Hindlimb muscle (tissue), 1 donor: Measurements from ENCODE around the gene PRKCA. TPM values are rescaled to one million over a fixed set of nuclear protein-coding genes. Genes with fewer than 3 reads are reported as not detected.
"Not testable (repeated sequence)": the region's sequence is repeated elsewhere in the genome, so short reads cannot be mapped to it uniquely, and the experiment has no call there.

ENCODE experiments used
- DNase-seq: peaks from one replicate; pipeline ENCODE4 v3.0.0-alpha.2; 2013
- polyA plus RNA-seq: library from polyadenylated mRNA; unstranded; fragments of 120-200 nt; gene quantifications from one replicate; pipeline ENCODE4 v1.2.1, GENCODE V29; 2013; ENCODE audit not compliant: insufficient read length

The PRKCA gene
- polyA plus RNA-seq, 1 donor, result 2.9 TPM

DNA sequence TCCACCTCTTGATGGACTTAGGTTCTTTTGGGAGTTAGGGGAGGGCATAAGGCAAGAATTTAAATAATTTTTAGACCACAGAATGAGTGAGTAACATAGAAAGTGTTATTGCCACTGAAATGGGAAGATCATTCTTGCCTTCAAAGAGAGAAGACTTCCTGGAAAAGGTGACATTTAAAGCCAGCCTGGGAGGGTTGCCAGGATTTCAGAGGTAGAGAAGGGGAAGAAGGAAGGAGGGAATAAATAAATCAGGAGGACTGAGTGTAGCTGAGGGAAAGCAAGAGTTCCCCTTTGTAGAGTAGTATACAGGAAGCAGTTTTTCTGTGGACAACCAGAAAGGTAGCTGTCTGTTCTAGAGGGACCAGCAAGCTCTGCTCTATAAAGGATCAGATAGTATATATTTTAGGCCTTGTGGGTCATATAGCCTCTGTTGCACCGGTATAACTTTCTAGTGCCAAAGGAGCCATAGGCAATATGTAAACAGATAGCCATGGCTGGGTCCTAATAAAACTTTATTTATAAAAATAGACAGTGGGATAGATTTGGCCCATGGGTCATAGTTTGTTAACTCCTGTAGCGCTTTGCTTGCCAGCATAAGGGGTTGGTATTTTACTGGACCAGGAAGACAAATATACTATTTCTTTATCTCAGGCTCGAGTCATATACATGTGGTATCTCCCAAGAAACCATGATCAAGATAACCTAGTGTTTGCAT lies 385.3 kb downstream of the PRKCA start:
- no peak for DNase-seq

GRCh38 chr17:66689221-66689620 lies 386.8 kb downstream of the PRKCA start:
- no peak for DNase-seq

DNA sequence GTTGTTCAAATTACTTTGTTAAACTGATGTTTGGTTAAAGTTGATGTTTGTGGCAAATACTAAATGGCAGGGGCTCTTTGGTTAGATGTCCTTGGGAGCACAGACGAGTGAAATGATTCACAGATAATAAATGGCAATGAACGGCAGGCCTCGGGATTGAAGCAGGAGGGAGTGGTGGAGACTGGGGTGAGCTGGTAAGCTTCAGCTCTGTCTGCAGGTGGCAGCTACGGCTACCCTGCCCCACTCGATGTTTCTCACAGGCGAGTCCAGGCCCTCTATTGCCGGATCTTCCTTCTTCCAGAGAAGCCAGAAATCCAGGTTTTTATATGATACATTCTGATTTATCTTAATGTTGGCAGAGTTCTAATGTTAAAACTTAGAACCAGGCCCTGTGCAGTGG lies 387.8 kb downstream of the PRKCA start:
- no peak for DNase-seq

- no peak for DNase-seq
Observed at GRCh38 chr17:66691644-66692420, 389.4 kb downstream of the PRKCA start.

GRCh38 chr17:66692421-66692690 lies 389.9 kb downstream of the PRKCA start:
- DNase-seq, result no peak

GRCh38 chr17:66695098-66695497 lies 392.7 kb downstream of the PRKCA start:
- DNase-seq, result no peak

GRCh38 chr17:66698270-66698669 lies 395.9 kb downstream of the PRKCA start:
- DNase-seq, result no peak

DNA sequence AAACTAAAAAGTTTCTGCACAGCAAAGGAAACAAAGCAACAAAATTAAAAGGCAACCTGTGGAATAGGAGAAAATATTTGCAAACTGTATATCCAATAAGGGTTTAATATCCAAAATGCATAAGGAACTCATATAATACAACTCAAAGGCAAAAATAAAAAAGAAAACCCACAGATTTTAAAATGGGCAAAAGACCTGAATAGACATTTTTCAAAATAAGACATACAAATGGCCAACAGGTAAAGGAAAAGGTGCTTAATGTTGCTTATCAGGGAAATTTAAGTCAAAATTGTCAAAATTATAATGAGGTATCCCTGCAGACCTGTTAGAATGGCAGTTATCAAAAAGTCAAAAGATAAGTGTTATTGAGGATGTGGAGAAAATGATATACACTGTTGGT lies 399.0 kb downstream of the PRKCA start:
- DNase-seq, result no peak

DNA sequence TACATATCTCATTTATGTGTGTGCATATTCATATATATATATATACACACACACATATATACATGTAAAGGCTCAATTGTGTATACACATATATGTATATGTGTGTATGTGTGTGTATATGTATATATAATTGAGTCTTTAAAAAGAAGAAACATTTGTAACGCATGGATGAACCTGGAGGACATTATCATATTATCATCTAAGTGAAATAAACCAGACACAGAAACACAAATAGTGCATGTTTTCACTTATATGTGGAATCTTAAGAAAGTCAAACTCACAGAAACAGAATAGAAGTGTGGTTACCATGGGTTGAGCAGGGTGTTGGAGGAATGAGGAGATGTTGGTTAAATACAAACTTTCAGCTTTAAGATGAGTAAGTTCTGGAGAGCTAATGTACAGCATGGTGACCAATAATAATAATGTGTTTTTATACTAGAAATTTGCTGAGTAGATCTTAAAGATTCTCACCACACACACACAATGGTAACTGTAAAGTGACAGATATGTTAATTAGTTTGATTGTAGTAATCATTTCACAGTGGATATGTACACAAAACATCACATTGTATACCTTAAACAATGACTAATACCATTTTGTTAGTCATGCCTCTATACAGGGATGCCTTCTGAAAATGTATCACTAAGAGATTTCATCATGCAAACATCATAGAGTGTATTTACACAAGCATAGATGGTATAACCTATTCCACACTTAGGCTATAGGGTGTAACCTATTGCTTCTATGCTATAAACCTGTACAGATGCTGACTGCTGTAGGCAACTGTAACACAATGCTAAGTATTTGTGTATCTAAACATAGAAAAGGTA lies 399.9 kb downstream of the PRKCA start:
- no peak for DNase-seq

DNA sequence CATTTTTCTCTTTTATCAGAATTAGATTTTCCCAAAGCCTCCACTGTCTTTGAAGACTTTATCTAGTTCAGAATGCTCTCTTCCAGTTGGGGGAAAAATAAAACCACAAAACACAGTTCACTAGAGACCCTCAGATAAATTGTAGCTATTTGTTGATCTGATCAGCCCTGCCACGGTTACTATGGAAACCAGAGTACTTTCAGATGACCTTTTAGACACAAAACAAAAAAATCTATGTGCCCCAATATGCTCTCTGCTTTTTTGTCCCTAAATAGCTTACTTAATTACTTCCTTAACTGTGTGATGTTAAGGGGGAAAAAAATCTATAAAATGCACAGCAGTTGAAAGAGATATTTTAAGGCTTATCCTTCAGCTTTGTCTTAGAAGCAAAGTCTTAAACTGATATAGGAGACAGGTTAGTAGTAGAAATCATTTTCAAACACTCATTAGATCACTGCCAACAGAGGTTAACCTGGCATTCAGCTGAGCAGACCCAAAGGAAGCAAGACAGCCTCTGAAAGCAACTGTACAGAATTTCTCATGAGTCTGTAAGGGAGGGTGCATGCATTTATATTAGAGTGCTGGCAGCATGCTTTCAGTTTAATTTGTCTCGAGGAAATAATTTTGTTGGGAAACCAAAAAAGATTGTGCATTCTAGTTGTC lies 402.6 kb downstream of the PRKCA start:
- no peak for DNase-seq

DNA sequence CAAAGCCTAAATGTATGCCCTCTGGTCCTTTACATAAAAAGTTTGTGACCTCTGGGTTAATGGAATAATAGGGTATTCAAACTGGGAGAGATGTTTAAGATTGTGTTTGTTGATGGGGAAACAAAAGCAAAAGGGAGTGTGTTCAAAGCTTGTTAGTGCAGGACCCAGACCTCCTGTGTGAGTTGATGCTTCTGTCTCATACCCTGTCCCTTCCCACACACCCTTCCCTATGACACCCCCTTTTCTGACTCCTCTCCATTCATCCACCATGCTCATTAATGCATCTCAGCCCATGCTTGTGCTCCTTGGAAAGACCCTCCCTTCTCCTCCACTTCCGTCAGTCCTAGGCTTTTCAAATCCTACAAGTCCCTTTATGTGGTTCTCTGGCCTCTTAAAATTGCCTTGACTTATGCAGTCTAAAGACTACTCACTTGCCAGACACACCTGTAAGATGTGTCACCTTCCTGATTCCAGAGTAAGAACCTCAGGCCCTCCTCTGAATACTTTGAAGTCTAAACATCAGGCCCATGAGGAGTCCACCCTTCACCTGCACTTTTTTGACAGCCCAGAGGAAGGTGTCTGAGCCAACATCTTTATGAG lies 404.5 kb downstream of the PRKCA start:
- DNase-seq, result no peak

GRCh38 chr17:66711401-66711800 lies 409.0 kb downstream of the PRKCA start:
- DNase-seq, result no peak

- no peak for DNase-seq
Observed at GRCh38 chr17:66711881-66712321, 409.5 kb downstream of the PRKCA start.

DNA sequence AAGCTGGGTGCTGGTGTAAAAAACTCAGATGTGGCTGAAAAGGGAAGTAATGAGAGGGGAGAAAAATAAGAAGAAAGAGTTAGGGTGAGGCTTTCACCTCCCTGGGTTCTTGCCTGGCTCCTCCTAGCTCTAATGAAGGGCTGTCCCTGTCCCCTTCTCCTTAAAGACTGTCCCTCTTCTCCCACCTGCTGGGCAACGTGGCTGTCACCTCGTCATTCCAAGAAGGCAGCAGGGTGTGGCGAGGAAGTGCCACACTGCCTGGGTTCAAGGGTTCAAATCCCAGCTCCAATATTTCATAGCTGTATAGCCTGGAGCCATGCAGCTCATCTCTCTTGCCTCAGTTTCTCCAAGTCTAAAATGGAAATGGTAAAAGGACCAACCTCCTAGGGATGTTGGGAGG lies 410.0 kb downstream of the PRKCA start:
- DNase-seq, result no peak

DNA sequence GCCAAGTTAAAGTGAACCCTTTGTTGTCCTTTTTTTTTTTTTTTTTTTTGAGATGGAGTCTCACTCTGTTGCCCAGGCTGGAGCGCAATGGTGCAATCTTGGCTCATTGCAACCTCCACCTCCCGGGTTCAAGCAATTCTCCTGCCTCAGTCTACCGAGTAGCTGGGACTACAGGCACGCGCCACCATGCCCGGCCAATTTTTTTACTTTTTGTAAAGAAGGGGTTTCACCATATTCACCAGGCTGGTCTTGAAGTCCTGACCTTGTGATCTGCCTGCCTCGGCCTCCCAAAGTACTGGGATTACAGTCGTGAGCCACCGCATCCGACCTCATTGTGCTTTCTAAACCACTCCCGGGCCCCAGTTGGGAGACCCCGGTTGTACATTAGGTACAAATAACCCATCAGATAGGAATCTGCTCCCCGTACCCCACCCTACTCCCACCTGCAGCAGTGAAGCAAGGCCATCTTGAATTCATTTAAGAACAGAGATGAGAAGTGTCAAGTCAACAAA lies 410.7 kb downstream of the PRKCA start:
- DNase-seq, result not testable (repeated sequence)

GRCh38 chr17:66713533-66714042 lies 411.2 kb downstream of the PRKCA start:
- no peak for DNase-seq

GRCh38 chr17:66714046-66715023 lies 411.9 kb downstream of the PRKCA start:
- DNase-seq, result no peak

- no peak for DNase-seq
Observed at GRCh38 chr17:66715076-66715675, 412.8 kb downstream of the PRKCA start.

GRCh38 chr17:66715745-66716156 lies 413.3 kb downstream of the PRKCA start:
- peak; percentile 75 for DNase-seq
